H1 (cell line): ENCODE measurements around the gene MAPK9. TPM values are rescaled to one million over a fixed set of nuclear protein-coding genes. Genes with fewer than 3 reads are reported as not detected.

ENCODE experiments used
- CTCF ChIA-PET: fragments of 300-600 bp; sonication (Branson Sonifier 250); formaldehyde crosslinking; loops from one replicate; lab custom pipeline; 2021; ENCODE audit not compliant: partially characterized antibody; lab: Charles Lee
- POLR2A ChIA-PET: fragments of 300-600 bp; sonication (Branson Sonifier 250); formaldehyde crosslinking; loops from one replicate; lab custom pipeline; 2021; ENCODE audit warnings: inconsistent platforms; ENCODE audit not compliant: partially characterized antibody; lab: Charles Lee
- DNase-seq, 2 experiments: peaks; one replicate each; pipeline versions ENCODE4 v3.0.0 to v3.0.0-alpha.2; 2010 to 2022; ENCODE audit warnings: low spot score in 2 of 2, low read depth in 1 of 2, mixed read lengths in 1 of 2
- FAIRE-seq: peaks from 2 replicates; lab custom pipeline; 2011; peaks lifted over from hg19 to GRCh38; lab: Jason Lieb, UNC
- H2AFZ ChIP-seq: 2 replicates; pipeline ENCODE4 v1.8.1; 2012; ENCODE audit warnings: low read length, inconsistent platforms
- H2AK5ac ChIP-seq: 2 replicates; pipeline ENCODE4 v1.6.1; 2013; ENCODE audit warnings: low read depth, low read length
- H2BK120ac ChIP-seq: replicated peaks from 2 replicates; pipeline ENCODE3; 2013; ENCODE audit warnings: low read depth, low read length, inconsistent platforms
- H2BK12ac ChIP-seq: 2 replicates; pipeline ENCODE4 v1.6.1; 2013; ENCODE audit warnings: low read depth, low read length
- H2BK15ac ChIP-seq: 2 replicates; pipeline ENCODE4 v1.6.1; 2013; ENCODE audit warnings: low read length
- H2BK20ac ChIP-seq: 2 replicates; pipeline ENCODE4 v1.6.1; 2013; ENCODE audit warnings: low read length
- H2BK5ac ChIP-seq: 2 replicates; pipeline ENCODE4 v1.6.1; 2013; ENCODE audit warnings: low read depth, low read length
- H3K14ac ChIP-seq: 2 replicates; pipeline ENCODE4 v1.6.1; 2013; ENCODE audit warnings: inconsistent platforms; ENCODE audit not compliant: insufficient read length
- H3K18ac ChIP-seq: 2 replicates; pipeline ENCODE4 v1.6.1; 2013; ENCODE audit warnings: low read length; ENCODE audit errors: extremely low read depth
- H3K23ac ChIP-seq: 2 replicates; pipeline ENCODE4 v1.6.1; 2013; ENCODE audit warnings: inconsistent platforms; ENCODE audit not compliant: insufficient read length
- H3K23me2 ChIP-seq: 2 replicates; pipeline ENCODE4 v1.6.1; 2013; ENCODE audit warnings: low read depth, low read length
- H3K27ac ChIP-seq: 2 replicates; pipeline ENCODE4 v1.6.1; 2011; ENCODE audit warnings: low read depth, low read length, inconsistent platforms
- H3K27me3 ChIP-seq, 4 experiments: replicated peaks in 1 of 4; 1 replicate in 1 of 4; 2 replicates in 3 of 4; pipeline versions ENCODE4 v1.6.1 to v1.8.1; 2011 to 2013; ENCODE audit warnings: low read length in 3 of 4, mild to moderate bottlenecking in 3 of 4, inconsistent platforms in 2 of 4, mixed read lengths in 2 of 4, moderate library complexity in 1 of 4; ENCODE audit not compliant: control insufficient read depth in 3 of 4, insufficient read depth in 3 of 4; ENCODE audit errors: extremely low read depth in 1 of 4
- H3K36me3 ChIP-seq, 4 experiments: 2 replicates each; pipeline versions ENCODE4 v1.6.1 to v1.8.1; 2011 to 2013; ENCODE audit warnings: mild to moderate bottlenecking in 4 of 4, low read length in 3 of 4, moderate library complexity in 2 of 4, control low read depth in 1 of 4, inconsistent platforms in 1 of 4; ENCODE audit not compliant: insufficient read depth in 4 of 4, control insufficient read depth in 2 of 4
- H3K4ac ChIP-seq: replicated peaks from 2 replicates; pipeline ENCODE3; 2013; ENCODE audit warnings: low read length, low read depth, mixed read lengths, inconsistent platforms; ENCODE audit not compliant: insufficient read length
- H3K4me1 ChIP-seq, 4 experiments: replicated peaks in 1 of 4; 1 replicate in 1 of 4; 2 replicates in 3 of 4; pipeline versions ENCODE4 v1.6.1 to v1.8.1; 2011 to 2013; ENCODE audit warnings: low read length in 3 of 4, inconsistent platforms in 2 of 4, mixed read lengths in 1 of 4; ENCODE audit not compliant: insufficient read depth in 4 of 4, control insufficient read depth in 3 of 4
- H3K4me2 ChIP-seq, 2 experiments: 2 replicates each; pipeline versions ENCODE4 v1.6.1 to v1.8.1; 2011 to 2013; ENCODE audit warnings: low read depth in 2 of 2, low read length in 2 of 2, control low read depth in 1 of 2, inconsistent platforms in 1 of 2, mild to moderate bottlenecking in 1 of 2; ENCODE audit not compliant: insufficient read depth in 1 of 2
- H3K4me3 ChIP-seq, 4 experiments: fragments of 200-600, 300-600 bp in 1 of 4; sonication (generic), shearing (Covaris generic), sonication (Bioruptor Twin) in 1 of 4; 2 replicates each; pipeline versions ENCODE4 v1.5.1 to v1.8.1; 2011 to 2016; ENCODE audit warnings: low read length in 4 of 4, low read depth in 3 of 4, control low read depth in 2 of 4, inconsistent platforms in 2 of 4, mild to moderate bottlenecking in 2 of 4, mixed read lengths in 1 of 4, moderate library complexity in 1 of 4; ENCODE audit not compliant: insufficient read depth in 2 of 4; ENCODE audit errors: extremely low read depth in 1 of 4
- H3K56ac ChIP-seq: replicated peaks from 2 replicates; pipeline ENCODE3; 2013; ENCODE audit warnings: low read depth, mild to moderate bottlenecking, mixed read lengths, low read length, inconsistent platforms; ENCODE audit not compliant: insufficient read length
- H3K79me1 ChIP-seq: 2 replicates; pipeline ENCODE4 v1.6.1; 2013; ENCODE audit warnings: low read depth, low read length, control low read depth
- H3K79me2 ChIP-seq, 2 experiments: 2 replicates each; pipeline versions ENCODE4 v1.6.1 to v1.8.1; 2012 to 2013; ENCODE audit warnings: low read length in 2 of 2, mild to moderate bottlenecking in 2 of 2, inconsistent platforms in 1 of 2; ENCODE audit not compliant: insufficient read depth in 2 of 2, control insufficient read depth in 1 of 2
- H3K9ac ChIP-seq, 4 experiments: replicated peaks in 1 of 4; 1 replicate in 1 of 4; 2 replicates in 3 of 4; pipeline versions ENCODE4 v1.6.1 to v1.8.1; 2011 to 2013; ENCODE audit warnings: low read depth in 3 of 4, low read length in 3 of 4, control low read depth in 2 of 4, mild to moderate bottlenecking in 2 of 4, moderate library complexity in 2 of 4, inconsistent platforms in 1 of 4; ENCODE audit errors: extremely low read depth in 1 of 4
- H3K9me3 ChIP-seq, 2 experiments: 2 replicates each; pipeline versions ENCODE4 v1.6.1 to v1.8.1; 2012 to 2013; ENCODE audit warnings: mild to moderate bottlenecking in 2 of 2, moderate library complexity in 2 of 2, control low read depth in 1 of 2, inconsistent platforms in 1 of 2, low read depth in 1 of 2, low read length in 1 of 2, mixed read lengths in 1 of 2; ENCODE audit not compliant: insufficient read depth in 2 of 2
- H4K20me1 ChIP-seq, 2 experiments: replicated peaks in 1 of 2; 2 replicates each; pipeline versions ENCODE3 to v1.8.1; 2011 to 2013; ENCODE audit warnings: inconsistent platforms in 2 of 2, low read length in 2 of 2, mild to moderate bottlenecking in 1 of 2; ENCODE audit not compliant: insufficient read depth in 2 of 2, control insufficient read depth in 1 of 2
- H4K5ac ChIP-seq: 2 replicates; pipeline ENCODE4 v1.6.1; 2013; ENCODE audit warnings: low read length, low read depth, mixed read lengths, inconsistent platforms; ENCODE audit not compliant: insufficient read length
- H4K8ac ChIP-seq: 2 replicates; pipeline ENCODE4 v1.8.0; 2013; ENCODE audit warnings: mild to moderate bottlenecking, moderate library complexity, low read length, inconsistent platforms; ENCODE audit not compliant: insufficient read depth; ENCODE audit errors: extremely low read depth
- H4K91ac ChIP-seq: replicated peaks from 2 replicates; pipeline ENCODE3; 2013; ENCODE audit warnings: low read length, mixed read lengths, inconsistent platforms; ENCODE audit not compliant: insufficient read length
- CTCF ChIP-seq, 3 experiments: IDR thresholded peaks; 1 replicate in 2 of 3; 2 replicates in 1 of 3; pipeline versions ENCODE4 v1.5.1 to v1.6.1; 2011; ENCODE audit warnings: low read length in 3 of 3, mild to moderate bottlenecking in 3 of 3, inconsistent platforms in 2 of 3, low read depth in 1 of 3, moderate library complexity in 1 of 3; ENCODE audit not compliant: insufficient read depth in 1 of 3; ENCODE audit errors: control extremely low read depth in 1 of 3
- EP300 ChIP-seq, 2 experiments: IDR thresholded peaks; 1 replicate in 1 of 2; 2 replicates in 1 of 2; pipeline ENCODE4 v1.6.1; 2011 to 2012; ENCODE audit warnings: low read depth in 2 of 2, low read length in 2 of 2, mild to moderate bottlenecking in 2 of 2, borderline replicate concordance in 1 of 2, inconsistent platforms in 1 of 2, moderate library complexity in 1 of 2
- GABPA ChIP-seq: IDR thresholded peaks from 2 replicates; pipeline ENCODE4 v1.6.1; 2011; ENCODE audit warnings: mild to moderate bottlenecking, low read length, moderate library complexity, borderline replicate concordance; ENCODE audit not compliant: insufficient read depth
- RFX5 ChIP-seq: IDR thresholded peaks from 2 replicates; pipeline ENCODE4 v1.6.1; 2011; ENCODE audit warnings: low read depth, low read length, improper control_type of control experiment, borderline replicate concordance
- SIN3A ChIP-seq, 2 experiments: IDR thresholded peaks in 1 of 2; conservative IDR thresholded peaks in 1 of 2; 2 replicates each; pipeline ENCODE4 v1.6.1; 2011 to 2012; ENCODE audit warnings: low read length in 2 of 2, improper control_type of control experiment in 1 of 2, low read depth in 1 of 2, mild to moderate bottlenecking in 1 of 2
- SUZ12 ChIP-seq: fragments of 200-600 bp; sonication (generic); IDR thresholded peaks from 2 replicates; pipeline ENCODE4 v1.6.1; 2012; ENCODE audit warnings: mild to moderate bottlenecking, inconsistent platforms, low read length, moderate library complexity, mixed read lengths
- TEAD4 ChIP-seq: IDR thresholded peaks from 2 replicates; pipeline ENCODE4 v1.6.1; 2012; ENCODE audit warnings: low read depth, low read length, inconsistent platforms, mixed read lengths
- WGBS, 2 experiments: shearing (Covaris generic) in 1 of 2; methylation state at CpG; one replicate each; pipeline versions ENCODE4 v1.1.6 to v1.1.7; 2013 to 2015; ENCODE audit warnings: low lambda C conversion rate in 2 of 2, mixed read lengths in 2 of 2, inconsistent platforms in 1 of 2, low coverage in 1 of 2, missing lambda C conversion rate in 1 of 2; ENCODE audit not compliant: insufficient replicate concordance in 2 of 2, insufficient coverage in 1 of 2, insufficient read length in 1 of 2; ENCODE audit errors: extremely low coverage in 1 of 2, missing lambda C conversion rate in 1 of 2; 5-methylcytosine and 5-hydroxymethylcytosine counted together
- polyA plus RNA-seq, 7 experiments: library from polyadenylated mRNA; depleted of rRNA in 3 of 7; stranded (reverse) in 5 of 7; unstranded in 2 of 7; fragments of >200 nt in 5 of 7; fragments of 200-250 nt in 2 of 7; gene quantifications; 1 replicate in 5 of 7; 2 replicates in 1 of 7; 4 replicates in 1 of 7; pipeline versions ENCODE4 v1.2.1 to v1.2.3, GENCODE V29; 2011 to 2013; ENCODE audit warnings: missing spikeins in 2 of 7, mixed read lengths in 2 of 7
- total RNA-seq: library from RNA; stranded (reverse); fragmentation: NEBNext Ultra II Directional; extraction: Animal tissue kit (Norgen Biotek cat#: 25700); gene quantifications from 2 replicates; pipeline ENCODE4 v1.2.1, GENCODE V29; 2021
- TF ChIP-seq, protein P1 (sequence below): IDR thresholded peaks from 2 replicates; pipeline ENCODE4 v1.6.1; 2012; ENCODE audit warnings: inconsistent platforms

Gene MAPK9
- total and polyA plus RNA-seq, 2 of the 8 experiments (the other 6 are each of a cell fraction or from before 2014, with no cell fraction given): 22.3 to 43.7 TPM

- Histone ChIP-seq H3K36me3 (peaks cover 50 to 74% (median 70%) of the 10 kb centered on the region in 4 experiments), H3K79me2 (no peaks in the 10 kb centered on the region), H2BK12ac (peak overlapping the region; percentile 93; the same call in 1 of the 2 replicates), H3K14ac (no peak overlapping the region), H2BK15ac (no peak overlapping the region), H3K9ac (peak overlapping the region in 2 of 4 experiments; percentile 6 to 21; a peak in 2 of 7 replicates), H2AFZ (no peak overlapping the region), H2BK120ac (no peak overlapping the region), H2BK20ac (no peak overlapping the region), H4K8ac (no peak overlapping the region; the same call in 1 of the 2 replicates), H3K79me1 (peaks cover 2% of the 10 kb centered on the region; the same call in 1 of the 2 replicates), H2BK5ac (peak overlapping the region; percentile 97), H3K27me3 (no peaks in the 10 kb centered on the region), H3K23ac (no peak overlapping the region), H4K91ac (no peak overlapping the region), H2AK5ac (peak overlapping the region; percentile 89; the same call in 1 of the 2 replicates), H3K18ac (no peak overlapping the region), H4K5ac (peak overlapping the region; percentile 13), H3K4ac (no peak overlapping the region), H3K27ac (peak overlapping the region; percentile 79), H3K56ac (peak overlapping the region; percentile 38), H4K20me1 (peaks cover 0 to 9% of the 10 kb centered on the region in 2 experiments), H3K9me3 (no peaks in the 10 kb centered on the region), H3K4me3 (peak overlapping the region in 1 of 4 experiments; percentile 33; a peak in 1 of 8 replicates), H3K23me2 (no peaks in the 10 kb centered on the region), H3K4me1 (peaks cover 12 to 16% (median 12%) of the 10 kb centered on the region in 4 experiments), H3K4me2 (peak overlapping the region; percentile 49 to 62; a peak in 3 of 4 replicates)
- 12% methylated on average over 8 of the region's 13 CpGs; no CpG with 5 or more reads in 1 of the 2 experiments for WGBS, 2 experiments
- CTCF ChIA-PET: interaction anchor here (0.6 to 14.0 kb wide), 15 partner anchors 9 to 148 kb away, joined by 3 to 192 read pairs (median 5); no protein-coding TSS in a partner anchor
- FAIRE-seq (no peak), DNase-seq (peak; percentile 71 to 79)
- POLR2A ChIA-PET: interaction anchor here (1.1 to 10.9 kb wide), 7 partner anchors 12 to 136 kb away, joined by 3 to 146 read pairs (median 4); no protein-coding TSS in a partner anchor
- TF ChIP-seq SIN3A (conservative IDR thresholded peaks at IDR 0.05 in 1 of 2, IDR thresholded peaks at IDR 0.05 in 1 of 2; ENCODE audit: low read depth in 1 of 2, low read length in 2 of 2) (peak; percentile 44 to 67; a peak in 2 of 4 replicates), TEAD4 (peak; percentile 98), EP300 (IDR thresholded peaks at IDR 0.05; ENCODE audit: borderline replicate concordance in 1 of 2, low read depth in 2 of 2, low read length in 2 of 2) (peak in 1 of 2 experiments; percentile 83; a peak in 2 of 3 replicates), SUZ12 (no peak), CTCF (IDR thresholded peaks at IDR 0.05; ENCODE audit: control extremely low read depth in 1 of 3, insufficient read depth in 1 of 3, low read depth in 1 of 3, low read length in 3 of 3) (peak in 2 of 3 experiments; percentile 36 to 37; a peak in 2 of 4 replicates), GABPA (no peak), RFX5 (0 out of 2 replicates have a peak, but pooled peaks have one; percentile 30)
- TF ChIP-seq, protein P1, sequence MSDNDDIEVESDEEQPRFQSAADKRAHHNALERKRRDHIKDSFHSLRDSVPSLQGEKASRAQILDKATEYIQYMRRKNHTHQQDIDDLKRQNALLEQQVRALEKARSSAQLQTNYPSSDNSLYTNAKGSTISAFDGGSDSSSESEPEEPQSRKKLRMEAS: peak; percentile 66
These were observed 40.2 kb upstream of the MAPK9 start for GRCh38 chr5:180332051-180332517.
